OCI-LY7 (cell line): ENCODE measurements around the gene RPL13. TPM values are rescaled to one million over a fixed set of nuclear protein-coding genes. Genes with fewer than 3 reads are reported as not detected.

Source experiments
- BruUV-seq: library from RNA; stranded (reverse); fragments of 400-500 nt; replicated peaks from 2 replicates; lab custom pipeline; 2021; lab: Mats Ljungman, UMichigan
- CTCF ChIA-PET: fragments of 300-600 bp; sonication (Branson Sonifier 250); formaldehyde crosslinking; loops from one replicate; lab custom pipeline; 2022; ENCODE audit warnings: antibody characterized with exemption; ENCODE audit not compliant: unreplicated experiment; lab: Charles Lee
- POLR2A ChIA-PET: fragments of 300-600 bp; sonication (Branson Sonifier 250); formaldehyde crosslinking; loops from one replicate; lab custom pipeline; 2022; ENCODE audit warnings: antibody characterized with exemption; lab: Charles Lee
- DNase-seq: peaks from one replicate; pipeline ENCODE4 v3.0.0-alpha.2; 2015; ENCODE audit warnings: low spot score
- H2AFZ ChIP-seq: fragments of 200-600 bp; sonication (generic), shearing (Covaris generic); 2 replicates; pipeline ENCODE4 v1.6.1; 2014; ENCODE audit warnings: mild to moderate bottlenecking, antibody characterized with exemption, low read length, moderate library complexity
- H3K27ac ChIP-seq: fragments of 200-600 bp; sonication (generic); 2 replicates; pipeline ENCODE4 v1.5.1; 2014; ENCODE audit warnings: mixed run types, low read depth, mild to moderate bottlenecking, moderate library complexity, low read length, inconsistent platforms; ENCODE audit not compliant: poor library complexity, severe bottlenecking
- H3K36me3 ChIP-seq: fragments of 200-600 bp; sonication (generic); 2 replicates; pipeline ENCODE4 v1.6.1; 2014; ENCODE audit warnings: mild to moderate bottlenecking, antibody characterized with exemption, low read length, moderate library complexity, mixed read lengths; ENCODE audit not compliant: insufficient read depth
- H3K4me1 ChIP-seq: fragments of 200-600 bp; sonication (generic); 2 replicates; pipeline ENCODE4 v1.5.1; 2014; ENCODE audit warnings: mild to moderate bottlenecking, low read length; ENCODE audit not compliant: insufficient read depth, poor library complexity, severe bottlenecking
- H3K4me2 ChIP-seq: fragments of 200-600 bp; sonication (generic); 2 replicates; pipeline ENCODE4 v1.6.1; 2014; ENCODE audit warnings: mild to moderate bottlenecking, low read length
- H3K4me3 ChIP-seq: fragments of 200-600 bp; sonication (generic); 2 replicates; pipeline ENCODE4 v1.5.1; 2014; ENCODE audit warnings: mild to moderate bottlenecking, low read depth, low read length; ENCODE audit not compliant: poor library complexity, severe bottlenecking
- H3K79me2 ChIP-seq: fragments of 200-600 bp; sonication (generic); 2 replicates; pipeline ENCODE4 v1.6.1; 2016; ENCODE audit warnings: low read depth, mild to moderate bottlenecking, low read length, moderate library complexity, mixed read lengths; ENCODE audit not compliant: insufficient read depth
- H3K9me2 ChIP-seq: fragments of 200-600 bp; sonication (generic); 2 replicates; pipeline ENCODE4 v1.6.1; 2016; ENCODE audit warnings: mild to moderate bottlenecking, low read length, mixed read lengths; ENCODE audit not compliant: insufficient read depth
- H3K9me3 ChIP-seq: fragments of 200-600 bp; sonication (generic); 2 replicates; pipeline ENCODE4 v1.6.1; 2014; ENCODE audit warnings: mild to moderate bottlenecking, mixed run types, low read length, mixed read lengths
- H4K20me1 ChIP-seq: fragments of 200-600 bp; sonication (generic); 2 replicates; pipeline ENCODE4 v1.6.1; 2014; ENCODE audit warnings: mild to moderate bottlenecking, antibody characterized with exemption, low read length, moderate library complexity, mixed read lengths; ENCODE audit not compliant: insufficient read depth
- CTCF ChIP-seq: fragments of 200-600 bp; sonication (generic); conservative IDR thresholded peaks from 2 replicates; pipeline ENCODE4 v1.5.1; 2014; ENCODE audit warnings: mild to moderate bottlenecking, antibody characterized with exemption, low read length, moderate library complexity, mixed read lengths
- EZH2phosphoT487 ChIP-seq: fragments of 200-600 bp; sonication (generic); IDR thresholded peaks from 2 replicates; pipeline ENCODE4 v1.6.1; 2018; ENCODE audit warnings: low read depth, borderline replicate concordance, mild to moderate bottlenecking, mixed run types, antibody characterized with exemption, low read length, moderate library complexity, mixed read lengths
- intact Hi-C: fragments of 100-400 bp; cut with micrococcal nuclease; formaldehyde crosslinking; loops from one replicate; pipeline ENCODE4 v1.10.0; 2022; ENCODE audit not compliant: unreplicated experiment
- total RNA-seq, 2 experiments: library from RNA; depleted of rRNA in 1 of 2; stranded (reverse); fragments of >200 nt in 1 of 2; shearing (Covaris generic) in 1 of 2; gene quantifications; 2 replicates each; pipeline ENCODE4 v1.2.3, GENCODE V29; 2014 to 2022

Gene RPL13
- total RNA-seq, 2 experiments from 2014 or later = 2,928 to 9,791 TPM

DNA sequence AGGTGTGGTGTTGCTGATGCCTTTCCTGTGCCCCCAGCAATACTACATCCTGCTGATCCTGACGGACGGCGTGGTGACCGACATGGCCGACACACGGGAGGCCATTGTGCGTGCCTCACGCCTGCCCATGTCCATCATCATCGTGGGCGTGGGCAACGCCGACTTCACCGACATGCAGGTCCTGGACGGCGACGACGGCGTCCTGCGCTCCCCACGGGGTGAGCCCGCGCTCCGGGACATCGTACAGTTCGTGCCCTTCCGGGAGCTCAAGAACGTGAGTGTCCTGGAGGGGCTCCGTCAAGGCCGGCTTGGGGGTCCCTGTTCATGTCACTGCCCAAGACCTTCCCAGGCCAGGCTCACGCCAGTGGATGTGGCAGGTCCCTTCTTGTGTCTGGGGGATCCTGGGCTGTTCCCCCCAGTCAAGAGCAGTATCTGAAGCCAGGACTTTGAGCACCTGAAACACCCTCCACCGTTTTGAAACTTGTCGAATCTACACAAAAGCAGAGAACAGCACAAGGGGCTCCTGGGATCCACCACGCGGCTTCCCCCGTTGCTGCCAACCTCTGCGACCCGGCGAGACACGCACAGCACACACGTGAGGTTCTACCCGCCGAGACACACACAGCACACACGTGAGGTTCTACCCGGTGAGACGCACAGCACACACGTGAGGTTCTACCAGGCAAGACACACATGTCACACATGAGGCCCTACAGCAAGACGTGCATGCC is 35.0 kb downstream of the RPL13 start:
- CTCF ChIA-PET = no interaction called here

GRCh38 chr16:89596061-89596689 is 35.7 kb downstream of the RPL13 start:
- no peaks in the 10 kb centered on the region for H3K36me3 ChIP-seq
- TF ChIP-seq EZH2phosphoT487 (no peak), CTCF (no peak)
- no peaks in the 10 kb centered on the region for H3K79me2 ChIP-seq
- H3K4me1 ChIP-seq = no peaks in the 10 kb centered on the region
- no peaks in the 10 kb centered on the region for H4K20me1 ChIP-seq
- no TSS peak for BruUV-seq
- POLR2A ChIA-PET = no interaction called here
- no peaks in the 10 kb centered on the region for H3K9me2 ChIP-seq
- intact Hi-C loops = no loop called here
- H2AFZ ChIP-seq = no peak overlapping the region
- no peak overlapping the region for H3K4me3 ChIP-seq
- no peak overlapping the region for H3K27ac ChIP-seq
- no peaks in the 10 kb centered on the region for H3K9me3 ChIP-seq
- CTCF ChIA-PET = no interaction called here
- H3K4me2 ChIP-seq = no peak overlapping the region
- DNase-seq = no peak

More for the DNA sequence above, 35.0 kb downstream of the RPL13 start:
- Histone ChIP-seq H2AFZ (no peak overlapping the region), H4K20me1 (no peaks in the 10 kb centered on the region), H3K4me1 (no peaks in the 10 kb centered on the region), H3K79me2 (no peaks in the 10 kb centered on the region), H3K4me3 (no peak overlapping the region), H3K36me3 (no peaks in the 10 kb centered on the region), H3K4me2 (no peak overlapping the region), H3K27ac (no peak overlapping the region), H3K9me3 (no peaks in the 10 kb centered on the region), H3K9me2 (no peaks in the 10 kb centered on the region)
- BruUV-seq = no TSS peak
- POLR2A ChIA-PET = no interaction called here
- intact Hi-C loops = no loop called here
- TF ChIP-seq CTCF (no peak), EZH2phosphoT487 (no peak)
- DNase-seq = no peak
